ENCODE measurements around the gene GPC5. TPM values are rescaled to one million over a fixed set of nuclear protein-coding genes. Genes with fewer than 3 reads are reported as not detected.

Gene GPC5
- total RNA-seq, 2 experiments from 2014 or later: 2.4 TPM; not detected in 1

DNA sequence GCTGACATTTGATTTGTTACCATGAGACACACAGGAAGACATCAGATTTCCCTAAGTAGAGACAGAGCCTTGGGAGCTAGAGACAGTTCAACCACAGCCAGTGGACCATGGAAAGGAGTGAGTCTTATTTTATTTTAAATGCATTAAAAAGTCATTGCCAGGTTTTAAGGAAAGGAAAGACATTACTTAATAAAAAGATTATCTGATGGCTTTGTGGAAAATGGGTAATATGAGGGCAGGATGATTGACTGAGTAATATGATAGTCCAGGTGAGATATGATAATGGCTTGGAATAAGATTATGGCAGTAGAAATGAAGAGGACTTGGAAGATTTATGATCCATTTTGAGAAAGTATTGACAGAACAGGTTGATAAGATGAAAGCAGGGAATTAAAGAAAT, 580.1 kb downstream of the GPC5 start:
- H3K4me1 ChIP-seq (ENCODE audit: insufficient read depth, low read length, poor library complexity, severe bottlenecking): no peaks in the 10 kb centered on the region
- no peak overlapping the region for H3K4me3 ChIP-seq (ENCODE audit: low read depth, low read length, poor library complexity, severe bottlenecking)
- CTCF ChIA-PET (ENCODE audit: unreplicated experiment): no interaction called here
- no peaks in the 10 kb centered on the region for H3K79me2 ChIP-seq (ENCODE audit: insufficient read depth, low read depth, low read length)
- no peaks in the 10 kb centered on the region for H3K36me3 ChIP-seq (ENCODE audit: insufficient read depth, low read length)
- intact Hi-C loops (cut with micrococcal nuclease; ENCODE audit: unreplicated experiment): no loop called here
- no TSS peak for BruUV-seq (replicated peaks)
- POLR2A ChIA-PET: interaction anchor here (0.6 to 7.9 kb wide), 8 partner anchors 15 to 676 kb away, joined by 3 to 59 read pairs (median 4); no protein-coding TSS in a partner anchor
- no peak overlapping the region for H3K4me2 ChIP-seq (ENCODE audit: low read length)
- TF ChIP-seq CTCF (conservative IDR thresholded peaks at IDR 0.05; ENCODE audit: low read length) (no peak), EZH2phosphoT487 (IDR thresholded peaks at IDR 0.05; ENCODE audit: borderline replicate concordance, low read depth, low read length) (no peak)
- no peak overlapping the region for H2AFZ ChIP-seq (ENCODE audit: low read length)
- DNase-seq (ENCODE audit: low spot score): no peak
- H3K27ac ChIP-seq (ENCODE audit: low read depth, low read length, poor library complexity, severe bottlenecking): no peak overlapping the region
- no peaks in the 10 kb centered on the region for H3K9me2 ChIP-seq (ENCODE audit: insufficient read depth, low read length)
- peaks cover 6% of the 10 kb centered on the region for H3K9me3 ChIP-seq (ENCODE audit: low read length)
- H4K20me1 ChIP-seq (ENCODE audit: insufficient read depth, low read length): no peaks in the 10 kb centered on the region

DNA sequence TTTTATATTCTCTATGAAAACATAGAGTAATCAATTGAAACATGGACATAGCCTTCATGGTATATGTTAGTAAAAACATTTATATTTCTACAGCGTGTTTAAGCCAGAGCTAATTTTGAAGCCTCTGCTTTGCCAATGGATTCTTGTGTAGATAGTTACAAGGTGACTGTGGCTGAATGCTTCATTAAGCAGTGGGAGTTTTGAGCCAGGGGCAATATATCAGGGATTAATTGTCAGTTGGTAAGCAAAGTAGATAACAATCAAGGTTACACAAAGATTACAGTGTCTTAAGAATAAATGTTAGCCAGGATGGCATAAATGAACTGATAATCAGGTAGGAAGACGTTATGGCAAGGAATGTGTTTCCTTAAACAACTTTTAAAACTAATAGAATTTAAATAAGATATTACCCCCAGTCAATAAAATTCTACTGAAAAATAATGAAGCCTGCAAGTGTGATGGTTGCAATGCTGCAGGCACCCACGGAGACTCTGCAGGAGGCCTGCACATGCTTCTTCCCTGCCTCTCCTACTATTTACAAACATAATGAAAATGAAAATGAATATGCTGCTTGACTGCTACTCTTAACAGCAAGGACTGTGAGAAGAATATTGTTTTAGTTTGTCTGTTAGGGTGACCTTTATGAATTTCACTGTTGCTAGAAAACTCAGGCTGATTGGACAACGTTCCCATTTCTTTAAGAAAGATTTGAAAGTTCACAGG, 588.5 kb downstream of the GPC5 start:
- ChIA-PET POLR2A (interaction anchor here (0.9 to 1.1 kb wide), 2 partner anchors 9 to 46 kb away, joined by 4 to 5 read pairs; no protein-coding TSS in a partner anchor), CTCF (ENCODE audit: unreplicated experiment) (no interaction called here)
- Histone ChIP-seq H3K79me2 (ENCODE audit: insufficient read depth, low read depth, low read length) (no peaks in the 10 kb centered on the region), H3K36me3 (ENCODE audit: insufficient read depth, low read length) (no peaks in the 10 kb centered on the region), H3K9me3 (ENCODE audit: low read length) (no peaks in the 10 kb centered on the region), H3K4me2 (ENCODE audit: low read length) (no peak overlapping the region), H2AFZ (ENCODE audit: low read length) (no peak overlapping the region), H4K20me1 (ENCODE audit: insufficient read depth, low read length) (no peaks in the 10 kb centered on the region), H3K4me3 (ENCODE audit: low read depth, low read length, poor library complexity, severe bottlenecking) (no peak overlapping the region), H3K4me1 (ENCODE audit: insufficient read depth, low read length, poor library complexity, severe bottlenecking) (no peaks in the 10 kb centered on the region), H3K9me2 (ENCODE audit: insufficient read depth, low read length) (no peaks in the 10 kb centered on the region), H3K27ac (ENCODE audit: low read depth, low read length, poor library complexity, severe bottlenecking) (no peak overlapping the region)
- no peak for TF ChIP-seq EZH2phosphoT487 (IDR thresholded peaks at IDR 0.05; ENCODE audit: borderline replicate concordance, low read depth, low read length)
- no peak for TF ChIP-seq CTCF (conservative IDR thresholded peaks at IDR 0.05; ENCODE audit: low read length)
- DNase-seq (ENCODE audit: low spot score): no peak
- no TSS peak for BruUV-seq (replicated peaks)
- intact Hi-C loops (cut with micrococcal nuclease; ENCODE audit: unreplicated experiment): no loop called here

DNA sequence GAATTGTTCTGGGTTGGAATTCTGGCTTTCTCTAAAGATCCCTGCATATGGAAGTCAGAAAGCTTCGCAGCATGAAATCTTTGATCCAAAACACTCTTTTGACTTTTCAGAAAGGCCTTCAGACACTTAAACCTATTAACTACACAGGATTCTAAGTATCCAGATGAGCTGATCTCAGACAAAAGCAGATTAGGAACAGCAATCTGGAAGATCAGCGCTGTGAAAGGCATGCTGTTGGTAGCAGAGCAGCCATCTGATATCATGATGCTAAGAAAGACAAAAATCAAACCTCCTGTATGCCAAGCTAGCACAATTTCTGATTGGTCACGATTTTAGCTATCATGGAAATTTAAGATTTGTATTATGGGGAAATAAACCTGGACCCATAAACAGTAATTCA, 589.9 kb downstream of the GPC5 start:
- no peaks in the 10 kb centered on the region for H3K9me3 ChIP-seq (ENCODE audit: low read length)
- POLR2A ChIA-PET: interaction anchor here (1.4 kb wide), 1 partner anchor 11 kb away, joined by 4 read pairs; no protein-coding TSS in a partner anchor
- H4K20me1 ChIP-seq (ENCODE audit: insufficient read depth, low read length): no peaks in the 10 kb centered on the region
- no peaks in the 10 kb centered on the region for H3K4me1 ChIP-seq (ENCODE audit: insufficient read depth, low read length, poor library complexity, severe bottlenecking)
- H3K9me2 ChIP-seq (ENCODE audit: insufficient read depth, low read length): no peaks in the 10 kb centered on the region
- CTCF ChIA-PET (ENCODE audit: unreplicated experiment): no interaction called here
- intact Hi-C loops (cut with micrococcal nuclease; ENCODE audit: unreplicated experiment): no loop called here
- no peak for DNase-seq (ENCODE audit: low spot score)
- H3K4me3 ChIP-seq (ENCODE audit: low read depth, low read length, poor library complexity, severe bottlenecking): no peak overlapping the region
- no peak overlapping the region for H3K4me2 ChIP-seq (ENCODE audit: low read length)
- no peak overlapping the region for H2AFZ ChIP-seq (ENCODE audit: low read length)
- no peaks in the 10 kb centered on the region for H3K79me2 ChIP-seq (ENCODE audit: insufficient read depth, low read depth, low read length)
- H3K27ac ChIP-seq (ENCODE audit: low read depth, low read length, poor library complexity, severe bottlenecking): no peak overlapping the region
- BruUV-seq (replicated peaks): no TSS peak
- TF ChIP-seq EZH2phosphoT487 (IDR thresholded peaks at IDR 0.05; ENCODE audit: borderline replicate concordance, low read depth, low read length): no peak
- no peak for TF ChIP-seq CTCF (conservative IDR thresholded peaks at IDR 0.05; ENCODE audit: low read length)
- H3K36me3 ChIP-seq (ENCODE audit: insufficient read depth, low read length): no peaks in the 10 kb centered on the region

All from OCI-LY7 (cell line).